HAP-1 (cell line): ENCODE measurements around the gene CTNNA2.
"Not testable (repeated sequence)": the region's sequence is repeated elsewhere in the genome, so short reads cannot be mapped to it uniquely, and the experiment has no call there.

ENCODE experiments used
- DNase-seq, 2 experiments: peaks; one replicate each; pipeline ENCODE4 v3.0.0-alpha.2; 2016 to 2020; ENCODE audit warnings: low spot score in 2 of 2
- H3K27me3 ChIP-seq: fragments of 250-450 bp; sonication (Bioruptor Pico); 2 replicates; pipeline ENCODE4 v1.5.1; 2020; ENCODE audit warnings: low read depth, mild to moderate bottlenecking, moderate library complexity
- H3K36me3 ChIP-seq: fragments of 250-450 bp; sonication (Bioruptor Pico); replicated peaks from 2 replicates; pipeline ENCODE4 v1.5.1; 2020; ENCODE audit warnings: mild to moderate bottlenecking
- H3K4me1 ChIP-seq: fragments of 250-450 bp; sonication (Bioruptor Pico); 2 replicates; pipeline ENCODE4 v1.5.1; 2020; ENCODE audit warnings: mild to moderate bottlenecking
- H3K4me3 ChIP-seq: fragments of 250-450 bp; sonication (Bioruptor Pico); 2 replicates; pipeline ENCODE4 v1.5.1; 2020; ENCODE audit warnings: mild to moderate bottlenecking, moderate library complexity
- H3K9me3 ChIP-seq: fragments of 250-450 bp; sonication (Bioruptor Pico); 2 replicates; pipeline ENCODE4 v1.5.1; 2020; ENCODE audit warnings: mild to moderate bottlenecking, moderate library complexity
- in situ Hi-C: fragments of 300-500 bp; cut with MboI; formaldehyde crosslinking; loops from 3 replicates; pipeline ENCODE4 v1.14.3; 2020; ENCODE audit warnings: low sequenced_read_pairs, inconsistent platforms, mixed read lengths

CTNNA2 gene

GRCh38 chr2:80168037-80168436, 655.2 kb downstream of the CTNNA2 start:
- H3K9me3 ChIP-seq = no peaks in the 10 kb centered on the region

GRCh38 chr2:80168801-80169200, 656.0 kb downstream of the CTNNA2 start:
- no peaks in the 10 kb centered on the region for H3K36me3 ChIP-seq
- no peaks in the 10 kb centered on the region for H3K27me3 ChIP-seq
- H3K4me1 ChIP-seq = no peaks in the 10 kb centered on the region
- H3K4me3 ChIP-seq = no peak overlapping the region
- H3K9me3 ChIP-seq = no peaks in the 10 kb centered on the region
- DNase-seq = no peak
- in situ Hi-C loops = no loop called here

More at GRCh38 chr2:80168037-80168436, 655.2 kb downstream of the CTNNA2 start:
- Histone ChIP-seq H3K4me1 (no peaks in the 10 kb centered on the region), H3K27me3 (no peaks in the 10 kb centered on the region), H3K36me3 (no peaks in the 10 kb centered on the region), H3K4me3 (no peak overlapping the region)
- no peak for DNase-seq
- in situ Hi-C loops = no loop called here

- DNase-seq = no peak
- no peak overlapping the region for H3K4me3 ChIP-seq
- H3K4me1 ChIP-seq = no peaks in the 10 kb centered on the region
- H3K36me3 ChIP-seq = no peaks in the 10 kb centered on the region
- H3K27me3 ChIP-seq = no peaks in the 10 kb centered on the region
- H3K9me3 ChIP-seq = no peaks in the 10 kb centered on the region
- in situ Hi-C loops = no loop called here
Measured at GRCh38 chr2:80169811-80170594, 657.2 kb downstream of the CTNNA2 start.

- DNase-seq = no peak
- Histone ChIP-seq H3K4me1 (no peaks in the 10 kb centered on the region), H3K27me3 (no peaks in the 10 kb centered on the region), H3K9me3 (no peaks in the 10 kb centered on the region), H3K4me3 (no peak overlapping the region), H3K36me3 (no peaks in the 10 kb centered on the region)
- in situ Hi-C loops = no loop called here
Measured at GRCh38 chr2:80185091-80185490, 672.2 kb downstream of the CTNNA2 start.

DNA sequence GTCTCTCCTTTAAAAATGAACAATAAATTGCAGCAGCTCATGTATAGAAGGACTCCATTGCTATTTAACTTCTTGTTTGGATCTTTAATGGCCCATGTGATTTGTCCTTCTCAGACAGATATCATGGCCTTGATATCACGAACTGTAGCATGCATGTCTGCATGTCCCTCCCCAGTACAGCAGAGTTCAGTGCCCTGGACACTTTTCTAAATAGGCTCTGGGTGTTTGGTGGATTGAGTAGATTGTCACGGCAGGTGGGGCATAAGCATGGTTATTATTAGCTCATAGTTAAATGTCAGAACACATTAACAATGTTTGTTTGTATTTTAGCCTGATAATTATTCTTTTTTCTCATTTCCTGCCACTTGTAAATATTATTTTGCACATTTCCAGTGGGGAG, 673.4 kb downstream of the CTNNA2 start:
- in situ Hi-C loops = no loop called here

DNA sequence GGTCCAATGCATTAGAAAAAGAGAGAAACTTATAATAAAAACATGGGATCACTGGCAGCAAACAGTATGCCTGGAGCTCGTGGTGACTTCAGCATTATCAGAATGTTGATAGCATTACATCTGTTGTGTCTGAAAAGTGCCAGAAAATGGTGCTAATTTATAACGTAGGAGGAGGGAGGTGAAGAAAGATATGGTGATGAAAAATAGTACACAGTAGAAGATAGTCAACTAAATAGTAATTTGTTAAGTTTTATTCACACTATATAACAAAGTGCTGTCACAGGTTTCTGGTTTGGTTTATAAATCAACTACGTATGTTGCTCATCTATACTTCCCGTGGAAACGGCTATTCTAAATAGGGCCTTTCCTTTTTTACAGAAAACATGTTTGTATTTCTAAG, 674.3 kb downstream of the CTNNA2 start:
- no peak overlapping the region for H3K4me3 ChIP-seq
- no peak for DNase-seq

More for the DNA sequence above, 673.4 kb downstream of the CTNNA2 start:
- no peaks in the 10 kb centered on the region for H3K9me3 ChIP-seq
- no peak overlapping the region for H3K4me3 ChIP-seq
- no peaks in the 10 kb centered on the region for H3K27me3 ChIP-seq
- H3K36me3 ChIP-seq = no peaks in the 10 kb centered on the region
- DNase-seq = no peak
- no peaks in the 10 kb centered on the region for H3K4me1 ChIP-seq

GRCh38 chr2:80190166-80190565, 677.3 kb downstream of the CTNNA2 start:
- no peak overlapping the region for H3K4me3 ChIP-seq
- no peaks in the 10 kb centered on the region for H3K27me3 ChIP-seq
- H3K4me1 ChIP-seq = no peaks in the 10 kb centered on the region
- no peaks in the 10 kb centered on the region for H3K36me3 ChIP-seq
- H3K9me3 ChIP-seq = no peaks in the 10 kb centered on the region
- DNase-seq = no peak
- in situ Hi-C loops = no loop called here

More for the DNA sequence above, 674.3 kb downstream of the CTNNA2 start:
- no peaks in the 10 kb centered on the region for H3K4me1 ChIP-seq
- in situ Hi-C loops = no loop called here
- H3K27me3 ChIP-seq = no peaks in the 10 kb centered on the region
- no peaks in the 10 kb centered on the region for H3K36me3 ChIP-seq
- no peaks in the 10 kb centered on the region for H3K9me3 ChIP-seq

GRCh38 chr2:80193566-80193965, 680.7 kb downstream of the CTNNA2 start:
- no peak for DNase-seq
- in situ Hi-C loops = no loop called here

DNA sequence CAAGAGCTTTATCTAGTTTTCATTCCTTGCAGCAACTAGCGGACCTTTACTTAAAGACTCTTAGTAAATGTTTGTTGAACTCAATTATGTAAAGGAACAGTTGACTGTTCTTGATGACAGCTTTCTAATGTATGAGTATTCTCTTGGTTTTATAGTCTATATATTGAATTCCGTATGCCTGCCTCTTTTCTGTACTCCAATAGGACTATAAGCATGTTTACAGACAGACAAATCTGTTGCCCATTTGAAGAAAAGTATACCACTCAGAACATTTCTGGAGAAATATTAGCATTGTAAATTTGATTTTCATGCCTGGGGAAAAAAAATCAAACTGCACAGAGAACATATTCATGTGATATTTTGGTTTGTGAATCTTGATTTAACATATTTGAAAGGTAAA, 682.2 kb downstream of the CTNNA2 start:
- Histone ChIP-seq H3K4me3 (no peak overlapping the region), H3K9me3 (no peaks in the 10 kb centered on the region), H3K27me3 (no peaks in the 10 kb centered on the region), H3K36me3 (no peaks in the 10 kb centered on the region), H3K4me1 (no peaks in the 10 kb centered on the region)
- no peak for DNase-seq
- in situ Hi-C loops = no loop called here

More at GRCh38 chr2:80193566-80193965, 680.7 kb downstream of the CTNNA2 start:
- H3K4me3 ChIP-seq = no peak overlapping the region
- H3K36me3 ChIP-seq = no peaks in the 10 kb centered on the region
- H3K4me1 ChIP-seq = no peaks in the 10 kb centered on the region
- no peaks in the 10 kb centered on the region for H3K9me3 ChIP-seq
- H3K27me3 ChIP-seq = no peaks in the 10 kb centered on the region

DNA sequence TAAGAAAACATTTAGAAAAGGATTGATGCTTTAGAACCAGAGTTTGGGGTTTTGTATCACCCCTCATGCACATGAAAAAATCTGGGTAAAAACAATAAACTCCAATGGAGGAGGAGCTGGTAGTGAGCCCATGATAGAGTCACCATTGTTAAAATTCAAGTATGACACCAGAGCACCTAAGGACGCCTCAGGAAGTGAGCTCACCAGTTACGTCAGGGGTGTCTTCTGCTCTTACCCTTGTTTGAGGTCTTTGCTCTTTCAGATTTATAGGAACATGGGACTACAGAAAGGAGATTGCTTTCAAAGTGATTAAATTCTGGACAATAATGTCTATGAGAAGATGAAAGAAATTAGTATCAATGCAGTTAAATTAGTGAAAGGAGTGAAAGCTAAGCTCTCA, 685.2 kb downstream of the CTNNA2 start:
- no peak for DNase-seq
- H3K4me3 ChIP-seq = no peak overlapping the region
- in situ Hi-C loops = no loop called here
- H3K36me3 ChIP-seq = no peaks in the 10 kb centered on the region
- H3K4me1 ChIP-seq = no peaks in the 10 kb centered on the region
- peaks cover 4% of the 10 kb centered on the region; the same call in 1 of the 2 replicates for H3K9me3 ChIP-seq
- no peaks in the 10 kb centered on the region for H3K27me3 ChIP-seq

DNA sequence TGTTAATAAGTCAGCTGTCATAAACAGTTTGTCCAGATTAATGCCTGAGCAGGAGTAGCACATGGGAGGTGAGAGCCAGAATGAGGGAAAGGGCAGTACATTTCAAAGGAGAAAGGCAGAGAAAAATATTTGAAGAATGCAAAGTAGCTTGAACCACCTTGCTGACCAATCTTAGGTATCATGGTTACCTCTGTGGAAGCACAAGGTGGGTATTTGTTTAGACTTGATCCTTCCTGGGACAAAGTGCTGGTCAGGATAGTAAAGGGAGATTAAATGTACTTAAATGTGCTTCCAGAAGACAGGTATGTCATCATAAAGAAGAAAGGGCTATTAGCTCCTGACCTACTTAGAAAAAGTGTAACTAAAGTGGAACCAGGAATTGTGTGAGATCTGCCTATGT, 686.7 kb downstream of the CTNNA2 start:
- H3K4me3 ChIP-seq = no peak overlapping the region
- H3K27me3 ChIP-seq = no peaks in the 10 kb centered on the region
- no peak for DNase-seq
- no peaks in the 10 kb centered on the region for H3K4me1 ChIP-seq
- in situ Hi-C loops = no loop called here
- H3K9me3 ChIP-seq = peaks cover 5% of the 10 kb centered on the region; the same call in 1 of the 2 replicates
- no peaks in the 10 kb centered on the region for H3K36me3 ChIP-seq

DNA sequence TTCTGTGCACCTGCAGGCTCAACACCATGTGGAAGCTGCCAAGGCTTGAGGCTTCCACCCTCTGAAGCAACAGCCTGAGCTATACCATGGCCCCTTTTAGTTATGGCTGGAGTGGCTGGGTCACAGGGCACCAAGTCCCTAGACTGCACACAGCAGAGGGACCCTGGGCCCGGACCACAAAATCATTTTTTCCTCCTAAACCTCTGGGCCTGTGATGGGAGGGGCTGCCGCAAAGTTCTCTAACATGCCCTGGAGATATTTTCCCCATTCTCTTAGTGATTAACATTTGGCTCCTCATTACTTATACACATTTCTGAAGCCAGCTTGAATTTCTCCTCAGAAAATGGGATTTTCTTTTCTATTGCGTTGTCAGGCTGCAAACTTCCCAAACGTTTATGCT, 691.1 kb downstream of the CTNNA2 start:
- H3K9me3 ChIP-seq, H3K4me1 ChIP-seq, H3K27me3 ChIP-seq, DNase-seq, H3K36me3 ChIP-seq, in situ Hi-C loops, H3K4me3 ChIP-seq: not testable (repeated sequence)

DNA sequence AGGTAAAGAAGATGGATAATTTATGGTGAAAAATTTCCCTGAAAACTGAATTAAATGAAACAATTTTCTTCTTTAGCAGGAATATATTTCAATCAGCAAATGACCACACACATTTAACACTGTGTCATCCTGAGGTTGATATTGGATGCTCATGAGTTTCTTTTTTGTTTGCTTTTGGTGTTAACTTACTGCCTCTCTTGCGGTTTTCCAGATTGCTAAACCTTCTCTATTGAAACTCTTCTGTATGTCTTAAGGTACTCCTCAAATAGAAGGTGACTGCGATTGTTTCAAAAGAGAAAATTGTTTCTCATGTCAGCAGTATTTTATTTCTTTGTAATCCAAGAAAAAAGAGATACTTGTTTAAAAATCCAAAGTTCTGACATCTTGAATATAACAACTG, 692.6 kb downstream of the CTNNA2 start:
- Histone ChIP-seq H3K4me1 (no peaks in the 10 kb centered on the region), H3K4me3 (no peak overlapping the region), H3K36me3 (no peaks in the 10 kb centered on the region), H3K9me3 (peaks cover 5% of the 10 kb centered on the region; the same call in 1 of the 2 replicates), H3K27me3 (no peaks in the 10 kb centered on the region)
- in situ Hi-C loops = no loop called here
- DNase-seq = no peak

DNA sequence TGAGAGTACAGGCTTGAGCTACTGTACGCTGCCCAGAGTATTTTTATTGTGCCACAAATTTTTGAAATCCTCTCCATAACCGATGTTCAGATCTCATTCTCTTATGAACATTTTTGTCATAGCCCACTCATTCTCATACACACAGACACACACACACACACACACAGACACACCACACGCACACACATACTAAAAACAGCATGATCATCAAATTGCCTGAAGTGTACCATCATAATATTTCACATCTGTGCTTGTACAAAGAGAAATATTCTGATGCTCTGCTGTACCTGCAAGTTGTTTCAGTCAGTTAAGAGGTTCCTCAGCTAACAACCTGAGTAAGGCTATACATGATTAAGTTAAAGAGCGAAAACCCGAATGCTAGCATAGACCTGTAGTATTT, 696.6 kb downstream of the CTNNA2 start:
- in situ Hi-C loops = no loop called here
- H3K36me3 ChIP-seq = no peaks in the 10 kb centered on the region
- no peaks in the 10 kb centered on the region for H3K4me1 ChIP-seq
- no peaks in the 10 kb centered on the region for H3K27me3 ChIP-seq
- no peak for DNase-seq
- no peak overlapping the region for H3K4me3 ChIP-seq
- H3K9me3 ChIP-seq = no peaks in the 10 kb centered on the region

DNA sequence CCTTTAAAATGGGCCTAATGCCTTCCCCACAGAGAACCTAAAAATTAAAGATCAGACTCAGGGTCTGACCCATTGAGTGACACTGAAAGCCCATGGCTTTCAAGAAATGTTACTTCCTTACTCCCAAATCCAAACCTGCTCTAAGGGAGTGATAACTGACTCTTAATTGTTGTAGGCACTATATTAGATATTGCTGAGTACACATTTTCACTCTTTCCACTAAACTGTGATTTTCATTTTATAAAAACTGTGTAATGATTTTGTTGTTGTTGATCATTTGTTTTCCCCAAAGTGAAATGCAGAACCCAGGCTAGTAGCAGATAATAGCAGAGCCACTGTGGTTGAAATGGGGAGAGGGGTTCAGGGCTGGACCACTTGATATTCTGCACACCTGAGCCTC, 704.6 kb downstream of the CTNNA2 start:
- no peaks in the 10 kb centered on the region for H3K27me3 ChIP-seq
- H3K4me1 ChIP-seq = no peaks in the 10 kb centered on the region
- H3K4me3 ChIP-seq = no peak overlapping the region
- no peaks in the 10 kb centered on the region for H3K36me3 ChIP-seq
- in situ Hi-C loops = no loop called here
- no peaks in the 10 kb centered on the region for H3K9me3 ChIP-seq
- DNase-seq = no peak
